PC-3 (cell line): ENCODE measurements around the gene LFNG. TPM values are rescaled to one million over a fixed set of nuclear protein-coding genes. Genes with fewer than 3 reads are reported as not detected.
A peak's percentile ranks its signal among the peaks of the same experiment; 100 is the strongest.

Experiments used
- ATAC-seq: fragments of 200-7000 bp; cut with Tn5 transposase; 2 replicates; pipeline ENCODE4 v1.9.1; 2020; ENCODE audit warnings: mild to moderate bottlenecking, moderate library complexity
- BruUV-seq: library from RNA; stranded (reverse); fragments of 400-500 nt; replicated peaks from 2 replicates; lab custom pipeline; 2021; lab: Mats Ljungman, UMichigan
- CTCF ChIA-PET: fragments of 300-600 bp; sonication (Branson Sonifier 250); formaldehyde crosslinking; loops from one replicate; lab custom pipeline; 2022; ENCODE audit warnings: antibody characterized with exemption; lab: Charles Lee
- POLR2A ChIA-PET: fragments of 300-600 bp; sonication (Branson Sonifier 250); formaldehyde crosslinking; loops from one replicate; lab custom pipeline; 2022; ENCODE audit warnings: antibody characterized with exemption; ENCODE audit not compliant: unreplicated experiment; lab: Charles Lee
- DNase-seq: peaks from one replicate; pipeline ENCODE4 v3.0.0-alpha.2; 2015
- H2AFZ ChIP-seq: fragments of 300-600 bp; sonication (generic); 2 replicates; pipeline ENCODE4 v1.6.0; 2016; ENCODE audit warnings: antibody characterized with exemption, low read length
- H3F3A ChIP-seq: fragments of 300-600 bp; sonication (generic); one replicate; pipeline ENCODE4 v1.6.0; 2017; ENCODE audit warnings: antibody characterized with exemption, low read length, control low read depth, mild to moderate bottlenecking; ENCODE audit not compliant: unreplicated experiment
- H3K27ac ChIP-seq: fragments of 300-600 bp; sonication (generic); 2 replicates; pipeline ENCODE4 v1.5.1; 2016; ENCODE audit warnings: mild to moderate bottlenecking, low read length
- H3K27me3 ChIP-seq: fragments of 300-600 bp; sonication (generic); 2 replicates; pipeline ENCODE4 v1.6.1; 2016; ENCODE audit warnings: low read length, mixed read lengths
- H3K36me3 ChIP-seq: fragments of 300-600 bp; sonication (generic); 2 replicates; pipeline ENCODE4 v1.6.1; 2016; ENCODE audit warnings: low read depth, mixed run types, low read length, mixed read lengths
- H3K4me1 ChIP-seq: fragments of 300-600 bp; sonication (generic); 2 replicates; pipeline ENCODE4 v1.5.1; 2016; ENCODE audit warnings: low read length; ENCODE audit not compliant: insufficient read depth
- H3K4me2 ChIP-seq: fragments of 300-600 bp; sonication (generic); 2 replicates; pipeline ENCODE4 v1.6.0; 2016; ENCODE audit warnings: low read length
- H3K4me3 ChIP-seq: fragments of 300-600 bp; sonication (generic); 2 replicates; pipeline ENCODE4 v1.5.1; 2016; ENCODE audit warnings: mild to moderate bottlenecking, low read length, mixed read lengths
- H3K79me2 ChIP-seq: fragments of 300-600 bp; sonication (generic); 2 replicates; pipeline ENCODE4 v1.6.1; 2017; ENCODE audit warnings: low read length, mixed read lengths
- H3K9ac ChIP-seq: fragments of 300-600 bp; sonication (generic); 2 replicates; pipeline ENCODE4 v1.6.0; 2016; ENCODE audit warnings: mild to moderate bottlenecking, low read length
- H3K9me2 ChIP-seq: fragments of 300-600 bp; sonication (generic); replicated peaks from 2 replicates; pipeline ENCODE4 v1.6.1; 2016; ENCODE audit warnings: mixed run types, low read length, mixed read lengths
- H3K9me3 ChIP-seq: fragments of 300-600 bp; sonication (generic); 2 replicates; pipeline ENCODE4 v1.6.1; 2016; ENCODE audit warnings: low read length, mixed read lengths
- H4K20me1 ChIP-seq: fragments of 300-600 bp; sonication (generic); 2 replicates; pipeline ENCODE4 v1.6.1; 2016; ENCODE audit warnings: low read length, mixed read lengths
- CTCF ChIP-seq: fragments of 300-600 bp; sonication (generic); conservative IDR thresholded peaks from 2 replicates; pipeline ENCODE4 v1.5.1; 2017; ENCODE audit warnings: antibody characterized with exemption, low read depth, mild to moderate bottlenecking, low read length
- EZH2 ChIP-seq: fragments of 300-600 bp; sonication (generic); IDR thresholded peaks from one replicate; pipeline ENCODE4 v1.6.1; 2017; ENCODE audit warnings: antibody characterized with exemption, mild to moderate bottlenecking, low read length; ENCODE audit not compliant: unreplicated experiment
- EZH2phosphoT487 ChIP-seq: fragments of 300-600 bp; sonication (generic); IDR thresholded peaks from 2 replicates; pipeline ENCODE4 v1.6.1; 2018; ENCODE audit warnings: mild to moderate bottlenecking, antibody characterized with exemption, low read length, borderline replicate concordance
- intact Hi-C: fragments of 100-400 bp; cut with micrococcal nuclease; formaldehyde crosslinking; loops from 2 replicates; pipeline ENCODE4 v1.9.0; 2023
- total RNA-seq: library from RNA; depleted of rRNA; stranded (reverse); fragments of >200 nt; gene quantifications from 2 replicates; pipeline ENCODE4 v1.2.3, GENCODE V29; 2014

The LFNG gene
- total RNA-seq, 1 experiment from 2014 or later: 7.7 TPM

GRCh38 chr7:2523941-2524807, 4.6 kb downstream of the LFNG start:
- H3K79me2 ChIP-seq: peaks cover 8% of the 10 kb centered on the region; the same call in 1 of the 2 replicates
- ChIA-PET CTCF (interaction anchor here (0.6 to 1.2 kb wide), 2 partner anchors 12 to 29 kb away, joined by 3 read pairs; no protein-coding TSS in a partner anchor), POLR2A (interaction anchor here (0.6 kb wide), 1 partner anchor 720 kb away, joined by 3 read pairs; no protein-coding TSS in a partner anchor)
- peak overlapping the region; percentile 19; the same call in 1 of the 2 replicates for H2AFZ ChIP-seq
- H4K20me1 ChIP-seq: no peaks in the 10 kb centered on the region
- no peaks in the 10 kb centered on the region for H3K36me3 ChIP-seq
- TF ChIP-seq EZH2: no peak
- TF ChIP-seq CTCF: no peak
- TF ChIP-seq EZH2phosphoT487: peak; percentile 99
- BruUV-seq: no TSS peak
- no peaks in the 10 kb centered on the region for H3K9me3 ChIP-seq
- H3F3A ChIP-seq: peaks cover 8% of the 10 kb centered on the region
- peak; percentile 25 for ATAC-seq
- peak; percentile 86 for DNase-seq
- no peak overlapping the region; the same call in 1 of the 2 replicates for H3K9ac ChIP-seq
- no peaks in the 10 kb centered on the region for H3K9me2 ChIP-seq
- H3K4me1 ChIP-seq: peaks cover 67% of the 10 kb centered on the region
- intact Hi-C loops: loop anchor here (2.0 kb wide), 1 partner anchor 31 kb away; the partner anchor contains the start of gene BRAT1
- H3K4me2 ChIP-seq: peak overlapping the region; percentile 97
- peak overlapping the region; percentile 23 for H3K27ac ChIP-seq
- H3K4me3 ChIP-seq: peak overlapping the region; percentile 42; the same call in 1 of the 2 replicates
- H3K27me3 ChIP-seq: no peaks in the 10 kb centered on the region

GRCh38 chr7:2524808-2525657, 5.5 kb downstream of the LFNG start:
- Histone ChIP-seq H4K20me1 (no peaks in the 10 kb centered on the region), H3F3A (peaks cover 8% of the 10 kb centered on the region), H3K36me3 (no peaks in the 10 kb centered on the region), H3K4me2 (peak overlapping the region; percentile 97; the same call in 1 of the 2 replicates), H3K27ac (no peak overlapping the region), H3K9ac (no peak overlapping the region), H3K4me3 (no peak overlapping the region), H2AFZ (no peak overlapping the region), H3K9me2 (no peaks in the 10 kb centered on the region), H3K27me3 (no peaks in the 10 kb centered on the region), H3K9me3 (no peaks in the 10 kb centered on the region), H3K4me1 (peaks cover 74% of the 10 kb centered on the region), H3K79me2 (peaks cover 8% of the 10 kb centered on the region; the same call in 1 of the 2 replicates)
- DNase-seq (no peak), ATAC-seq (no peak)
- intact Hi-C loops: loop anchor here (2.0 kb wide), 1 partner anchor 30 kb away; the partner anchor contains the start of gene BRAT1
- POLR2A ChIA-PET: interaction anchor here (0.6 kb wide), 1 partner anchor 719 kb away, joined by 3 read pairs; no protein-coding TSS in a partner anchor
- CTCF ChIA-PET: no interaction called here
- TF ChIP-seq CTCF (no peak), EZH2 (no peak), EZH2phosphoT487 (no peak)
- BruUV-seq: no TSS peak
